A549 treated with GW870086 at 1 μM for 4 hours (cell line): ENCODE results near the gene CBFA2T2. TPM values are rescaled to one million over a fixed set of nuclear protein-coding genes. Genes with fewer than 3 reads are reported as not detected.

Experiments used
- total RNA-seq: library from RNA; stranded (reverse); fragments of 200-300 nt; extraction: Qiagen RNA extraction; gene quantifications from 5 replicates; pipeline ENCODE4 v1.2.3, GENCODE V29; 2022; ENCODE audit warnings: low read depth

Gene CBFA2T2
- 3.9 to 6.7 TPM (median 5.9 TPM) in 5 replicates for total RNA-seq

DNA sequence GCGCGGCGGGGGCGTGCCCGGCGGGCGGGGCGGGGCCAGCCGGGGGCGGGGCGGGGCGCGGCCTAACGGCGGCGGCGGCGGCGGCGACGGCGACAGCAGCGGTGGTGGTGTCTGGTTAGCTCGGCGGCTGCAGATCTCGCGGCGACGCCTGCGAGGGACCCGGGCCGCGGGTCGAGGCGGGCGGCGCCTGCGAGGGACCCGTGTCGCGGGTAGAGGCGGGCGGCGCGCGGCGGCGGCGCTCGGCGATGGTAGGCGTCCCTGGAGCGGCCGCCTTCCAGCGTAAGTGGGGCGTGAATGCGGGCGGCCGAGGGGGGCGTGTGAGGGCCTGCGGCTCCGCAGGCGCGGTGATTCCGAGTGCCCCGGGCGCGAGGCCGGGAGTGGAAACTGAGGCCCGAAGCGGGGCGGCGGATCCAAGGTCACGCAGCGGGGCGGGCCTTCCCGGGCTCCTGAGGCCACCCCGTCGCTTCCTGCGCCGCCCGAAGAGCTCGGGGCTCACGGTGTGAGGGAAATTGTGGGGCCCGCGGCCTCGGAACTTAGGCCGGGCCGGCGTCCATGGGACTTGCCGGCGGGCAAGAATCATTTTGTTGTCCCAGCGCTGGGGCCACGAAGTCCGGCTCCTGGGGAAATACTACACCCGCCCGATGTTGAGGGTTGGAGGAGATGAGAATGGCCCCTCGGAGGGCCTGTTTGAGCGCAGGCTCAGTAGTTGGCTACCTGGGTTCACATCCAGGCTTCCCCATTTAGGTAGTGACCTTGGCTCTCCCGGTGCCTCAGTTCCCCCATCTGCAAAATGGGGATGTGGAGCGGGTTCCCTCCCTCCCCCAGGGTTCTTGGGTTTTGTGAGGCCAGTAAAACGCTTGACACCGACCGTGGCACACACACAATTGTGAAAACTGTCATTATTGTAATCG is at the start of gene CBFA2T2:
CBFA2T2 (plus strand) TSS at position 74 of the 911 bp plus-strand sequence; CDS start at position 246, 172 bp downstream.

DNA sequence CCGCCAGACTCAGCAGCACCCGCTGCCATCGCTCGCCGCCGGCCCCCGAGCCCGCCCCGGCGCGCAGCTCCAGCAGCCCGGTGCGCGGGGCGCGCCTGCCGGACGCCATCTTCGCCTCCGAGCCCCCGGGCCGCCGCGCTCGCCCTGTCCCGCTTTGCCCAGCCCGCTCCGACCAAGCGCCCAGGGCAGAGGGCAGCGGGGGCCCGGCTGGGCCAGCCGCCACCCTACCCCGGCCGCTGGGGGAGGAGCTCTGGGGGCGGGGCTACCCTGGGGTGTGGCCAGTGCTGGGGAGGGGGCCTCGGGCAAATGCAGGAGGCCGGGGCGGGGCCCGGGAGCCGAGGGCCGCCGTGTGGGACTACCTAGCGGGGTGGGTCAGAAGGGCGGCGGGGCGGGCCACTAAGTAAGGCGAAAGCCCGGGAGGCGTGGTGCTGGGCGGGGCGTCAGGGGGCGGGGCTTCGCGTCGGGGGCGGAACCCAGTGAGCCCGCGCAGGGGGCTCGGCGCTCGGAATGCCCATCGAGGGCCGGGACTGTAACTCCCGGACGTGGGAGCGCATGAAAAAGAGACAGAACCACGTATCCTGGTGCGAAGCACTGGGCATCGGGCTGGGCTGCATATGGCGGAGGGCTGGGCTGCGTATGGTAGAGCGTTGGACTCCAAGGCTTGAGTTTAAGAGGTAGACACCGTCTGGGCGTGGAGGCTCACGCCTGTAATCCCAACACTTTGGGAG is 46.2 kb upstream of the CBFA2T2 start, which contains the start of gene SNTA1:
SNTA1 (minus strand) TSS at position 252 of the 728 bp plus-strand sequence; CDS start at position 109, 143 bp downstream.

DNA sequence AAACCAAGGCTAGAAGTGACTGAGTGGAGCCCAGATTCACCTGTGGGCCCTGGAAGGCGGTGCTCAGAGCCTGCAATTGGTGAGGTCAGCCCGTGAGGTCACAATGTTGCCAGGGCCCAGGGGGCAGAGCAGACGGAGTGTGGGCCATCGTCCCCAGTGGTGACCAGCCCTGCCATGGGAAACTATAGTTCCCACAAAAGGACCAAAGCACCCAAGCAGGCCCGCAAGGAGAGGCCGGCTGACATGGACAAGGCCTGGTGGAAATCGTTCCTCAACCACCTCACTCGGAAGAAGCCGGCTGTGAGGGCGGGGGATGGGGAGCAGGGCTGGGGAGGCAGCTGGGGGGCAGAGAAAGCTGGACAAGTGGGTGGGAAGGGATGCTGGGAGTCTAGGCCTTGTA is 172.3 kb downstream of the CBFA2T2 start, which contains the start of gene C20orf144:
C20orf144 (plus strand) TSS at position 156 of the 400 bp plus-strand sequence; CDS start at position 175, 19 bp downstream.

DNA sequence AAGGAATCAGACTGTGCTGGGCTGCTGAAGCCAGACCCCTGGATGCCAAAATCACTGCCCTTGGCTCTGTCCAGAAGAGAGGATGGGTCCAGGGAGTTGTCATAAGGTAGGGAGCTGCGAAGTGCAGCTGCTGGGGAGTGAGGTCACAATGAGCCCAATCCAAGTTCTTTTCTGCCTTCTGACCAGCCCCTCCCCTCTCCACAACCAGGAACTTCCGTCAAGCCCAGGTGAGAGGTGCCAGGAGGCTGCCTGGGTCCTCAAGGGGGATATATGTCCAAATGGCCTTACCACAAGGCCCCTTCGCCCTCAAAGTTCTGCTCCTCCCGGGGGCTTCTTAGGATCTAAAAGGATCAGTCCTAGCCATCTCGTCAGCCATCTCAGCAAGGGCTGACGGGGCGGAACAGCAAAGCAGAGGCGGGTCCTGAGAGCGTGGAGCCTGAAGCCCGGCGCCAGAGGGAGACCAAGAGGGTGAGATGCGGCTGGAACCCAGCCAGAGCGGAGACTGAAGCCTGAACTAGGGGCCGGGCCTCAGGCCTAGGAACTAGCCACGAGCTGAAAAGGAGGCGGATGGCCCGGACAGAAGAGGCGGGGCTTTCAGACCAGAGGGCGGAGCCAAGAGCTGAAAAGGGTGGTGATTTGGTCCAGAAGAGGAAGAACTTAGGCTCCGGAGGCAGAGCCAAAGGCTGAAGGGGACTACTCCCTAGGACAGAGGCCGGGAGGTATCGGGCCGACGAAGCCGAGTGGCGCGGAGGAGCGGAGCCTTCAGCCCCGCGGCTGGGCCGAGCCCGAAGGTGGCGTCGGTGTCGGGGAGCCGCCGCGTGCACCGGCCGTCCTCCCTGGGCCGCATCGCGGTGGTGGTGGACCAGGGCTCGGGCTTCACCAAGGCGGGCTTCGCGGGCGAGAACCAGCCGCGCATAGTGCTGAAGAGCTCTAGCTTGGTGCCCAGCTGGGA is 176.7 kb downstream of the CBFA2T2 start, which contains the start of gene ACTL10:
ACTL10 (plus strand) TSS at position 651 of the 952 bp plus-strand sequence. CDS start 555 bp downstream, outside the sequence.

DNA sequence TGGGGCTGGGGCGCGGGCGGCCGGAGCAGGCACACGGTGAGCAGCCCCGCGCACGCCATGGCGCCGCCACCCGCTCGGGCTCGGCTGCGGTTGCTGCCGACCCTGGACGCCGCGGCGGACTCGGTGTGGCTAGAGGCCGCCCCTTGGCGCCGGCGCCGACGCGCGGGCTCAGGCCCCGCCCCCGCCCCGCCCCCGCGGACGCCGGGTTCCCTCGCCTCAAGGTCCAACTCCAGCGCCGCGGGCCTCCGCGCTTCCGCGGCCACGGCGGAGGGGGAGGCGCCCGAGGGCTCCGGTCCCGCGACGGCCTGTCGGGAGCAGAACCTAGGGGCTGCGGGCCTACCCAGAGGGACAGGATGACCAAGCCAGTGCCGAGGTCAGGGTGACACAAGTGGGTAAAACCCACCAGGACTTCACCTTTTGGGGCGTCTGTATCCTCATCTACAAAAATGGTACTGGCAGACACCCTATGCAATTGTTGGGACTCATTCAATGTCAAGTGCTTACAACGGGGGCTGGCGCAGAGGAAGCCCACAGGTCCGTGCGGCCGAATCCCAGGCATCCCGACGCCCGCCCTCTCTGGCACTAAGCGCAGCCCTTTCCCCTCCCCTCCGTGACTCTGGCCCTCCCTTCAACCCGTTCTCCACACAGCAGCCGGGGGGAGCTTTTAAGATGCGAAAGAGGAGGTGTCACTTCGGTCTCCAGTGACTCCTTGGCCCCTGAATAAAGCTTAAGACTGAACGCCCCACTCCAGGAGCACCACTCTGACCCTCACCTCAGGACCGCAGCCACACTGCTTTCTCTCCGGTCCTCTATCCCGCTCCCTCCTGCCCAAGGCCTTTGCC is 184.6 kb downstream of the CBFA2T2 start, which contains the start of gene NECAB3:
NECAB3 (minus strand) TSS at position 135 of the 842 bp plus-strand sequence; CDS start at position 59, 76 bp downstream.

DNA sequence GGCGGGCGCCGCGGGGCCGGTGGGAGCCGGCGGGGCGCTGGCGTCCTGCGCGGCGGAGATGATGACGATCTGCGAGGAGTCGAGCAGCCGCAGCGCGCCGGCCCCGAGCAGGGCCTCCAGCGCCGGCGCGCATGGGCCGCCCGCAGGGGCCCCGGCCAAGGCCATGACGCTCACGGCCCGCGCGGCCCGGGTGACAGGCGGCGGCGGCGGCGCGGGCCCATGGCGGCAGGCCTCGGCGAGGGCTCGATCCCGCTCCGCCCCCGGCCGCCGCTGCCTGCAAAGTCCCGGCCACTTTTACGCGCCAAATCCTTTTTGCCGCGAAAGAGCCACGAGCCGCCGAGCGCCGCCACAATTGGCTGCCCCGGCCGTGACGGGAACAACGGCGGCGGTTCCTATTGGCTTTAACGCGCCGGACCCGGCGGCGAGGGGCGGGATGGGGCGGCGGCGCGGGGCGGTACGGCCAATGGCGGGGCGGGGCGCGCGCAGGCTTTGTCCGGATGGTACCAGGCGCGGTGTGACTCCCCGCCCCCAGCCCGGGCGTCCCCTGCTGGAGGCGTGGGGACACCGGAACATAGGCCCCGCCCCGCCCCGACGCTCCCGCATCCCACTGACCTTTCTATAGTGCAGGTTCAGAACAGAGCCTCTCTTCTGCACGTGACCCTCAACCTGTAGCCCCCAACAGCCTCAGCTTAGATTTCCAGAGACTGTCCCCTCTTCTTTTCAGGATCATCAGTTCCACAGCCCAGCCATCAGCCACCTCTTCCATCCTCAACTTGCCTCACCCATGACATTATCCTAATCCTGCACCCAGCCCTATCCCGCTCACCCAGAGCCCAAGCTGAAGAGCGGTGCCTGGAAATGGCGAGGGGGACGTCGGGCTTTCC is 196.4 kb downstream of the CBFA2T2 start, which contains the start of gene E2F1:
E2F1 (minus strand) TSS at position 286 of the 884 bp plus-strand sequence; CDS start at position 165, 121 bp downstream.

Other genes with a start within 250 kb of the CBFA2T2 start
- gene BPIFB1, start 206.9 kb upstream of the CBFA2T2 start, total RNA-seq, result 0.08 to 0.10 TPM in 2 of 5 replicates, not detected in the others
- gene CDK5RAP1, start 88.6 kb upstream of the CBFA2T2 start, total RNA-seq, result 30.5 to 34.6 TPM (median 32.3 TPM) in 5 replicates
- gene SNTA1, start 46.3 kb upstream of the CBFA2T2 start, total RNA-seq, result 8.3 to 12.7 TPM (median 10.1 TPM) in 5 replicates
- gene C20orf144, start 172.2 kb downstream of the CBFA2T2 start, total RNA-seq, result 0.07 to 0.19 TPM (median 0.11 TPM) in 4 of 5 replicates, not detected in the other
- 0.06 to 0.07 TPM (median 0.06 TPM) in 3 of 5 replicates, not detected in the others for gene ACTL10, start 176.8 kb downstream of the CBFA2T2 start, total RNA-seq
- 8.0 to 12.7 TPM (median 12.3 TPM) in 5 replicates for gene NECAB3, start 184.3 kb downstream of the CBFA2T2 start, total RNA-seq
- gene E2F1, start 196.3 kb downstream of the CBFA2T2 start, total RNA-seq, result 21.9 to 27.7 TPM (median 25.6 TPM) in 5 replicates
- gene PXMP4, start 230.2 kb downstream of the CBFA2T2 start, total RNA-seq, result 4.9 to 6.8 TPM (median 5.4 TPM) in 5 replicates
- 2.8 to 4.1 TPM (median 3.3 TPM) in 5 replicates for gene ZNF341, start 241.9 kb downstream of the CBFA2T2 start, total RNA-seq